H9 (cell line): ENCODE results near the gene PMP22. TPM values are rescaled to one million over a fixed set of nuclear protein-coding genes. Genes with fewer than 3 reads are reported as not detected.

Experiments
- DNase-seq: peaks from one replicate; pipeline ENCODE4 v3.0.0-alpha.2; 2017
- H2AFZ ChIP-seq: one replicate; pipeline ENCODE4 v1.6.1; 2013; ENCODE audit warnings: mild to moderate bottlenecking, low read length, control low read depth, moderate library complexity
- H2AK5ac ChIP-seq: 2 replicates; pipeline ENCODE4 v1.6.1; 2013; ENCODE audit warnings: low read length, control low read depth, mixed read lengths; ENCODE audit not compliant: insufficient read length
- H2BK120ac ChIP-seq: one replicate; pipeline ENCODE4 v1.6.1; 2013; ENCODE audit warnings: low read depth, mild to moderate bottlenecking, low read length, control low read depth, inconsistent platforms; ENCODE audit not compliant: poor library complexity, severe bottlenecking
- H2BK12ac ChIP-seq: 2 replicates; pipeline ENCODE4 v1.6.1; 2013; ENCODE audit warnings: low read length, control low read depth, mixed read lengths, low read depth; ENCODE audit not compliant: insufficient read length
- H2BK15ac ChIP-seq: 2 replicates; pipeline ENCODE4 v1.6.1; 2013; ENCODE audit warnings: low read depth, low read length, control low read depth
- H2BK20ac ChIP-seq: one replicate; pipeline ENCODE4 v1.6.1; 2013; ENCODE audit warnings: low read depth, mild to moderate bottlenecking, low read length, control low read depth, inconsistent platforms; ENCODE audit not compliant: poor library complexity, severe bottlenecking
- H2BK5ac ChIP-seq: 2 replicates; pipeline ENCODE4 v1.6.1; 2013; ENCODE audit warnings: low read length, control low read depth, mixed read lengths; ENCODE audit not compliant: insufficient read length
- H3K14ac ChIP-seq: 2 replicates; pipeline ENCODE4 v1.6.1; 2013; ENCODE audit warnings: low read length, control low read depth; ENCODE audit not compliant: insufficient read depth
- H3K18ac ChIP-seq: 2 replicates; pipeline ENCODE4 v1.6.1; 2013; ENCODE audit warnings: low read depth, mild to moderate bottlenecking, mixed read lengths, low read length, control low read depth; ENCODE audit not compliant: insufficient read length
- H3K23ac ChIP-seq: 2 replicates; pipeline ENCODE4 v1.6.1; 2013; ENCODE audit warnings: low read length, control low read depth, mixed read lengths, low read depth; ENCODE audit not compliant: insufficient read length
- H3K23me2 ChIP-seq: 2 replicates; pipeline ENCODE4 v1.6.1; 2013; ENCODE audit warnings: low read depth, mild to moderate bottlenecking, mixed read lengths, low read length, control low read depth; ENCODE audit not compliant: insufficient read length, poor library complexity, severe bottlenecking
- H3K27ac ChIP-seq: 2 replicates; pipeline ENCODE4 v1.5.1; 2013; ENCODE audit warnings: low read length, control low read depth, mixed read lengths, low read depth; ENCODE audit not compliant: insufficient read length
- H3K27me3 ChIP-seq: 2 replicates; pipeline ENCODE4 v1.6.1; 2013; ENCODE audit warnings: low read length, control low read depth, inconsistent platforms; ENCODE audit not compliant: insufficient read depth
- H3K4ac ChIP-seq: 2 replicates; pipeline ENCODE4 v1.6.1; 2013; ENCODE audit warnings: low read depth, mild to moderate bottlenecking, control low read depth, inconsistent platforms, low read length, moderate library complexity
- H3K4me1 ChIP-seq: 2 replicates; pipeline ENCODE4 v1.6.1; 2013; ENCODE audit warnings: low read length, control low read depth, inconsistent platforms; ENCODE audit not compliant: insufficient read depth
- H3K4me2 ChIP-seq: 2 replicates; pipeline ENCODE4 v1.6.1; 2013; ENCODE audit warnings: low read length, control low read depth, mixed read lengths; ENCODE audit not compliant: insufficient read length, insufficient read depth
- H3K56ac ChIP-seq: 2 replicates; pipeline ENCODE4 v1.6.1; 2013; ENCODE audit warnings: low read depth, mild to moderate bottlenecking, mixed read lengths, low read length, control low read depth; ENCODE audit not compliant: insufficient read length
- H3K79me1 ChIP-seq: 2 replicates; pipeline ENCODE4 v1.6.1; 2013; ENCODE audit warnings: low read depth, mild to moderate bottlenecking, moderate library complexity, low read length, control low read depth, inconsistent platforms; ENCODE audit not compliant: insufficient read depth, poor library complexity, severe bottlenecking
- H3K79me2 ChIP-seq: 2 replicates; pipeline ENCODE4 v1.6.1; 2013; ENCODE audit warnings: low read length, control low read depth, inconsistent platforms; ENCODE audit not compliant: insufficient read depth
- H3K9ac ChIP-seq: 2 replicates; pipeline ENCODE4 v1.6.1; 2013; ENCODE audit warnings: low read length, control low read depth, mixed read lengths; ENCODE audit not compliant: insufficient read length; ENCODE audit errors: extremely low read depth
- H3K9me3 ChIP-seq: one replicate; pipeline ENCODE4 v1.6.1; 2013; ENCODE audit warnings: low read depth, low read length, inconsistent platforms; ENCODE audit not compliant: control insufficient read depth
- H3T11ph ChIP-seq: one replicate; pipeline ENCODE4 v1.6.1; 2013; ENCODE audit warnings: mild to moderate bottlenecking, low read length, control low read depth, inconsistent platforms
- H4K20me1 ChIP-seq: one replicate; pipeline ENCODE4 v1.6.1; 2013; ENCODE audit not compliant: control insufficient read depth, insufficient read length, insufficient read depth
- H4K5ac ChIP-seq: 2 replicates; pipeline ENCODE4 v1.6.1; 2013; ENCODE audit warnings: low read depth, mild to moderate bottlenecking, mixed read lengths, low read length, control low read depth; ENCODE audit not compliant: insufficient read length
- H4K8ac ChIP-seq: replicated peaks from 2 replicates; pipeline ENCODE4 v1.6.1; 2013; ENCODE audit warnings: low read length, control low read depth, mixed read lengths, low read depth; ENCODE audit not compliant: insufficient read length
- H4K91ac ChIP-seq: 2 replicates; pipeline ENCODE4 v1.6.1; 2013; ENCODE audit warnings: low read depth, mild to moderate bottlenecking, moderate library complexity, mixed read lengths, low read length, control low read depth; ENCODE audit not compliant: insufficient read length
- H3K27ac Mint-ChIP-seq, 3 experiments: 2 replicates in 2 of 3; 3 replicates in 1 of 3; pipeline ENCODE4 v1.8.0; 2020 to 2021; ENCODE audit warnings: mixed read lengths in 3 of 3, mild to moderate bottlenecking in 1 of 3, moderate library complexity in 1 of 3
- H3K27me3 Mint-ChIP-seq: 2 replicates; pipeline ENCODE4 v1.8.0; 2021; ENCODE audit warnings: low read depth, mild to moderate bottlenecking, moderate library complexity, mixed read lengths
- H3K36me3 Mint-ChIP-seq, 3 experiments: 2 replicates in 2 of 3; 3 replicates in 1 of 3; pipeline ENCODE4 v1.8.0; 2020 to 2021; ENCODE audit warnings: low read depth in 3 of 3, mixed read lengths in 3 of 3; ENCODE audit not compliant: insufficient read depth in 1 of 3
- H3K4me1 Mint-ChIP-seq, 2 experiments: 2 replicates each; pipeline ENCODE4 v1.8.0; 2020; ENCODE audit warnings: mixed read lengths in 2 of 2
- H3K4me3 Mint-ChIP-seq, 2 experiments: 2 replicates in 1 of 2; 3 replicates in 1 of 2; pipeline ENCODE4 v1.8.0; 2020 to 2021; ENCODE audit warnings: mild to moderate bottlenecking in 2 of 2, mixed read lengths in 2 of 2, moderate library complexity in 1 of 2
- H3K9me3 Mint-ChIP-seq, 2 experiments: 2 replicates in 1 of 2; 3 replicates in 1 of 2; pipeline ENCODE4 v1.8.0; 2020; ENCODE audit warnings: mild to moderate bottlenecking in 2 of 2, mixed read lengths in 2 of 2, moderate library complexity in 1 of 2
- CTCF ChIP-seq: fragments of 200-600 bp; sonication (generic); conservative IDR thresholded peaks from 3 replicates; pipeline ENCODE4 v1.8.0; 2021; ENCODE audit warnings: antibody characterized with exemption, mild to moderate bottlenecking
- total RNA-seq: library from RNA; stranded (reverse); gene quantifications from 2 replicates; pipeline ENCODE4 v1.2.1, GENCODE V29; 2021

PMP22 gene
- total RNA-seq, 1 experiment from 2014 or later: 1.5 TPM

DNA sequence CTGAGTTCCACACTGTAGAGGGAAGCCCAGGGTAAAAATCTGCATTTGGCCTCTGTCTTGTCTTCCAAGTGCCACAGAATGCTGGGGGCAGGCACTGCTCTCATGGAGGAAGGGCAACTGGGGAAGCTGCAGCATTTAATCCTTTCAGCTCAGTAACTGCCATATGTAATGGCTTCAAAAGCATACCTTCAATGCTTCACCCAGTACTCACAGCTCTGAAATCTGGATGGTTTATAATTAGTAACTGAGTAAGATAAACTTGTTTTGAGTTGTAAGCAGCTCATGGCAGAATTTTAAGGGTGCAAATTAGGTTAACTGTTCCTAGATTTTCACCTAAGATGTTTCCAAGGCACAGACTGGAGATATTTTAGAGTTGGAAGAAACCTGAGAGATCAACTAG is 24.5 kb downstream of the PMP22 start:
- peaks cover 2 to 3% of the 10 kb centered on the region in 2 experiments; a peak in 3 of 4 replicates for H3K4me1 Mint-ChIP-seq

More for the DNA sequence above, 24.5 kb downstream of the PMP22 start:
- no peak overlapping the region for H2BK15ac ChIP-seq
- Mint-ChIP-seq H3K27ac (no peak overlapping the region), H3K36me3 (peaks cover 0 to 4% (median 0%) of the 10 kb centered on the region in 3 experiments; a peak in 1 of 7 replicates), H3K4me3 (no peak overlapping the region), H3K27me3 (peaks cover 2% of the 10 kb centered on the region; the same call in 1 of the 2 replicates), H3K9me3 (peaks cover 5 to 6% of the 10 kb centered on the region in 2 experiments; a peak in 3 of 5 replicates)
- no peak overlapping the region for H4K8ac ChIP-seq
- no peak overlapping the region for H3K14ac ChIP-seq
- H3K79me1 ChIP-seq: no peaks in the 10 kb centered on the region
- no peaks in the 10 kb centered on the region for H3K79me2 ChIP-seq
- no peak overlapping the region for H2BK5ac ChIP-seq
- no peak overlapping the region for H2AK5ac ChIP-seq
- no peak overlapping the region for H2BK12ac ChIP-seq
- H4K91ac ChIP-seq: no peak overlapping the region
- no peaks in the 10 kb centered on the region for H3K9me3 ChIP-seq
- peak; percentile 18 for DNase-seq
- TF ChIP-seq CTCF: no peak
- H2BK120ac ChIP-seq: no peak overlapping the region
- H3K4me2 ChIP-seq: no peak overlapping the region
- peaks cover 4% of the 10 kb centered on the region; the same call in 1 of the 2 replicates for H3K4me1 ChIP-seq
- no peak overlapping the region for H2BK20ac ChIP-seq
- H3K23me2 ChIP-seq: no peaks in the 10 kb centered on the region
- no peak overlapping the region for H4K5ac ChIP-seq
- H3K27me3 ChIP-seq: no peaks in the 10 kb centered on the region
- H3K18ac ChIP-seq: no peak overlapping the region
- no peak overlapping the region for H3K4ac ChIP-seq
- H3K56ac ChIP-seq: no peak overlapping the region
- no peak overlapping the region for H3T11ph ChIP-seq
- no peaks in the 10 kb centered on the region for H4K20me1 ChIP-seq
- H3K23ac ChIP-seq: no peak overlapping the region
- no peak overlapping the region for H3K9ac ChIP-seq
- no peak overlapping the region for H2AFZ ChIP-seq
- no peak overlapping the region for H3K27ac ChIP-seq
